SK-N-SH treated with all-trans-retinoic acid at 6 μM for 48 hours (cell line): ENCODE measurements around the gene COL23A1.

Source experiments
- ATAC-seq: fragments of 200-7000 bp; cut with Tn5 transposase; 3 replicates; pipeline ENCODE4 v1.9.1; 2020; ENCODE audit warnings: mild to moderate bottlenecking, moderate library complexity
- ARNTL ChIP-seq: fragments of 450-650 bp; formaldehyde crosslinking; IDR thresholded peaks from 2 replicates; pipeline ENCODE4 v1.5.0; 2020; ENCODE audit warnings: low read depth, mild to moderate bottlenecking, moderate library complexity, borderline replicate concordance
- BACH2 ChIP-seq: fragments of 250-450 bp; sonication (Bioruptor Pico); IDR thresholded peaks from 2 replicates; pipeline ENCODE4 v1.9.0; 2021; ENCODE audit warnings: mild to moderate bottlenecking, borderline replicate concordance
- CREB5 ChIP-seq: fragments of 250-450 bp; sonication (Bioruptor Pico); IDR thresholded peaks from 2 replicates; pipeline ENCODE4 v1.5.1; 2020; ENCODE audit warnings: low read depth, mild to moderate bottlenecking, moderate library complexity
- CSDC2 ChIP-seq: fragments of 250-450 bp; sonication (Bioruptor Pico); IDR thresholded peaks from 2 replicates; pipeline ENCODE4 v1.5.0; 2020; ENCODE audit warnings: mild to moderate bottlenecking, moderate library complexity
- CSRNP3 ChIP-seq: fragments of 250-450 bp; sonication (Bioruptor Pico); IDR thresholded peaks from 2 replicates; pipeline ENCODE4 v1.5.1; 2021; ENCODE audit warnings: mild to moderate bottlenecking, moderate library complexity
- GLIS3 ChIP-seq: fragments of 250-450 bp; sonication (Bioruptor Pico); IDR thresholded peaks from 2 replicates; pipeline ENCODE4 v1.5.0; 2020; ENCODE audit warnings: mild to moderate bottlenecking, moderate library complexity
- ISL1 ChIP-seq: fragments of 250-450 bp; sonication (Bioruptor Pico); IDR thresholded peaks from 2 replicates; pipeline ENCODE4 v2.1.2; 2022; ENCODE audit warnings: mild to moderate bottlenecking, moderate library complexity
- OSR1 ChIP-seq: fragments of 250-450 bp; sonication (Bioruptor Pico); IDR thresholded peaks from 2 replicates; pipeline ENCODE4 v1.8.0; 2022; ENCODE audit warnings: moderate library complexity, mild to moderate bottlenecking, inconsistent platforms
- PATZ1 ChIP-seq: fragments of 250-450 bp; sonication (Bioruptor Pico); IDR thresholded peaks from 2 replicates; pipeline ENCODE4 v1.8.0; 2020; ENCODE audit warnings: mild to moderate bottlenecking, moderate library complexity, borderline replicate concordance
- POU6F1 ChIP-seq: fragments of 250-450 bp; sonication (Bioruptor Pico); IDR thresholded peaks from 2 replicates; pipeline ENCODE4 v1.8.0; 2021; ENCODE audit warnings: low read depth, mild to moderate bottlenecking, moderate library complexity, borderline replicate concordance
- PPARA ChIP-seq: fragments of 250-450 bp; sonication (Bioruptor Pico); IDR thresholded peaks from 2 replicates; pipeline ENCODE4 v1.5.0; 2020; ENCODE audit warnings: mild to moderate bottlenecking, borderline replicate concordance
- RARB ChIP-seq: fragments of 250-450 bp; sonication (Bioruptor Pico); IDR thresholded peaks from 2 replicates; pipeline ENCODE4 v1.8.0; 2021; ENCODE audit warnings: mild to moderate bottlenecking, moderate library complexity
- TCF4 ChIP-seq: fragments of 250-450 bp; sonication (Bioruptor Pico); IDR thresholded peaks from 2 replicates; pipeline ENCODE4 v1.8.0; 2021; ENCODE audit warnings: mild to moderate bottlenecking, moderate library complexity, borderline replicate concordance
- TSHZ2 ChIP-seq: fragments of 250-450 bp; sonication (Bioruptor Pico); IDR thresholded peaks from 2 replicates; pipeline ENCODE4 v1.5.0; 2020; ENCODE audit warnings: mild to moderate bottlenecking, moderate library complexity
- ZC3H10 ChIP-seq: fragments of 250-450 bp; sonication (Bioruptor Pico); IDR thresholded peaks from 2 replicates; pipeline ENCODE4 v1.5.1; 2021; ENCODE audit warnings: mild to moderate bottlenecking, moderate library complexity
- ZFP3 ChIP-seq: fragments of 250-450 bp; sonication (Bioruptor Pico); IDR thresholded peaks from 2 replicates; pipeline ENCODE4 v1.5.0; 2020; ENCODE audit warnings: mild to moderate bottlenecking, moderate library complexity
- ZNF565 ChIP-seq: fragments of 450-650 bp; formaldehyde crosslinking; conservative IDR thresholded peaks from 2 replicates; pipeline ENCODE4 v1.5.0; 2020; ENCODE audit warnings: low read depth, mild to moderate bottlenecking, moderate library complexity
- ZNF8 ChIP-seq: fragments of 450-650 bp; formaldehyde crosslinking; IDR thresholded peaks from 2 replicates; pipeline ENCODE4 v1.5.0; 2020; ENCODE audit warnings: mild to moderate bottlenecking, moderate library complexity

COL23A1 gene

GRCh38 chr5:178509491-178510057, 80.6 kb downstream of the COL23A1 start:
- no peak for ATAC-seq
- TF ChIP-seq PPARA (CRISPR knock-in tag) = no peak
- no peak for TF ChIP-seq POU6F1 (CRISPR knock-in tag)
- no peak for TF ChIP-seq ZNF565
- no peak for TF ChIP-seq TSHZ2 (CRISPR knock-in tag)
- TF ChIP-seq ZFP3 = no peak
- no peak for TF ChIP-seq CSDC2 (CRISPR knock-in tag)
- no peak for TF ChIP-seq CSRNP3 (CRISPR knock-in tag)
- TF ChIP-seq RARB (CRISPR knock-in tag) = no peak
- TF ChIP-seq ISL1 (CRISPR knock-in tag) = no peak
- no peak for TF ChIP-seq GLIS3
- no peak for TF ChIP-seq ZNF8
- no peak for TF ChIP-seq OSR1
- no peak for TF ChIP-seq CREB5 (CRISPR knock-in tag)
- TF ChIP-seq BACH2 (CRISPR knock-in tag) = no peak

- TF ChIP-seq ZNF8 (no peak), ZNF565 (no peak), ARNTL (CRISPR knock-in tag) (no peak), PATZ1 (no peak), ZC3H10 (CRISPR knock-in tag) (no peak)
- TF ChIP-seq, all 23 proteins: peak for 0
- no peak for ATAC-seq
These were observed 82.9 kb downstream of the COL23A1 start for GRCh38 chr5:178507151-178507932.

GRCh38 chr5:178505639-178506407, 84.4 kb downstream of the COL23A1 start:
- no peak for TF ChIP-seq PATZ1
- no peak for TF ChIP-seq BACH2 (CRISPR knock-in tag)
- TF ChIP-seq TCF4 = no peak
- TF ChIP-seq RARB (CRISPR knock-in tag) = no peak
- TF ChIP-seq ARNTL (CRISPR knock-in tag) = no peak
- no peak for TF ChIP-seq PPARA (CRISPR knock-in tag)
- no peak for ATAC-seq
